ENCODE data around the gene HAND2. TPM values are rescaled to one million over a fixed set of nuclear protein-coding genes. Genes with fewer than 3 reads are reported as not detected.

The HAND2 gene
- total and polyA plus RNA-seq, 10 donors, result 0.80 to 6.3 (median 1.8) TPM

- TF ChIP-seq CTCF (IDR thresholded peaks at IDR 0.05 in 8 of 11, conservative IDR thresholded peaks at IDR 0.05 in 3 of 11), result no peak
- TF ChIP-seq POLR2AphosphoS5 (IDR thresholded peaks at IDR 0.05), result peak in 1 of 3 donors; percentile 55
- TF ChIP-seq POLR2A (IDR thresholded peaks at IDR 0.05), result no peak
- peak overlapping the region in 2 of 8 donors; percentile 33 to 37 for H3K4me3 ChIP-seq
- peaks cover 0 to 56% (median 36%) of the 10 kb centered on the region in 6 donors for H3K4me1 ChIP-seq
- intact Hi-C loops (cut with DNase I; ENCODE audit: low total_unique reads), result no loop called here
- WGBS, 5 donors, result 19 to 21% (median 20%) methylated on average over 31 of the region's 31 CpGs
- H3K9me3 ChIP-seq, result no peaks in the 10 kb centered on the region
- H3K36me3 ChIP-seq, result no peaks in the 10 kb centered on the region
- peak overlapping the region in 2 of 8 donors; percentile 55 to 65 for H3K27ac ChIP-seq
- H3K27me3 ChIP-seq (replicated peaks in 1 of 7), result peaks cover 15 to 100% (median 97%) of the 10 kb centered on the region in 7 donors
- DNase-seq, result peak; percentile 62
Observed at GRCh38 chr4:173519111-173520101, 10.6 kb downstream of the HAND2 start.

DNA sequence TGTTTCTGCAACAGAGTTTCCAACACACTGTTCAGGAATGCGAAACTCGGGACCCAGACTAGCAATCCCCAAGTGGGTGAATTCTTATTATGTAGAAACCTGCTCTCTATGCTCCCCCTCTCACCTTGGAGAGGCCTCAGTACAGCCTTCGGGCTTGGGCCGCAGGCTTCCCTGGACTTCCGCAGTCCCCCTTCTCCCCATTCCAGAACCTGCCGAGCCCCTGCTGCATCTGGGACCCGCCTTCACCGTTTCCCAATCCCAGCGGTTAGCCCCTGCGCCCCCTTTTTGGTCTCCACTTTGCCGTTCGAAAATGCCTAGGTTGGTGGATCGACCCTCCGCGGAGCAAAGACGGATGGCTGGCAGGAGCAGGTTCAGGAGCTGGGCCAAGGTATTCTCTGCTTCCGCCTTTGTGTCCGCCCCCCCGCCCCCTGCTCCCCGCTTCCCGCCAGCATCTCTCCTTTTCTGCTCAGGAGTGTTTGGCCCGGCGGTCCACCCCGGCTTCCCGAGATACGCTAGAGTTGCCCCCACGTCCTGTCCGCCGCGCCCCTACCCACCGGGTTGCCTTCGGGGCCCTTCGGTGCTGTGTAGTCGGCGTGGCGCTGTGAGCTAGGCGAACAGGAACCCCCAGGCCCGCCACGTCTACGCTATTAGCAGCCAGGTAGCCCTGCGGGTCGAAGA is 11.5 kb downstream of the HAND2 start:
- H3K4me3 ChIP-seq, result peak overlapping the region in 2 of 8 donors; percentile 33 to 37
- H3K27ac ChIP-seq, result peak overlapping the region in 3 of 8 donors; percentile 21 to 65 (median 55)
- H3K9me3 ChIP-seq, result no peaks in the 10 kb centered on the region
- intact Hi-C loops (cut with DNase I; ENCODE audit: low total_unique reads), result no loop called here
- H3K27me3 ChIP-seq (replicated peaks in 1 of 7), result peaks cover 15 to 100% (median 91%) of the 10 kb centered on the region in 7 donors
- 9 to 13% (median 11%) methylated on average over 34 to 42 of the region's 42 CpGs for WGBS, 5 donors
- no peaks in the 10 kb centered on the region for H3K36me3 ChIP-seq
- peaks cover 0 to 55% (median 36%) of the 10 kb centered on the region in 6 donors for H3K4me1 ChIP-seq
- no peak for TF ChIP-seq POLR2A (IDR thresholded peaks at IDR 0.05)
- no peak for TF ChIP-seq POLR2AphosphoS5 (IDR thresholded peaks at IDR 0.05)
- no peak for TF ChIP-seq CTCF (IDR thresholded peaks at IDR 0.05 in 8 of 11, conservative IDR thresholded peaks at IDR 0.05 in 3 of 11)
- DNase-seq, result no peak

DNA sequence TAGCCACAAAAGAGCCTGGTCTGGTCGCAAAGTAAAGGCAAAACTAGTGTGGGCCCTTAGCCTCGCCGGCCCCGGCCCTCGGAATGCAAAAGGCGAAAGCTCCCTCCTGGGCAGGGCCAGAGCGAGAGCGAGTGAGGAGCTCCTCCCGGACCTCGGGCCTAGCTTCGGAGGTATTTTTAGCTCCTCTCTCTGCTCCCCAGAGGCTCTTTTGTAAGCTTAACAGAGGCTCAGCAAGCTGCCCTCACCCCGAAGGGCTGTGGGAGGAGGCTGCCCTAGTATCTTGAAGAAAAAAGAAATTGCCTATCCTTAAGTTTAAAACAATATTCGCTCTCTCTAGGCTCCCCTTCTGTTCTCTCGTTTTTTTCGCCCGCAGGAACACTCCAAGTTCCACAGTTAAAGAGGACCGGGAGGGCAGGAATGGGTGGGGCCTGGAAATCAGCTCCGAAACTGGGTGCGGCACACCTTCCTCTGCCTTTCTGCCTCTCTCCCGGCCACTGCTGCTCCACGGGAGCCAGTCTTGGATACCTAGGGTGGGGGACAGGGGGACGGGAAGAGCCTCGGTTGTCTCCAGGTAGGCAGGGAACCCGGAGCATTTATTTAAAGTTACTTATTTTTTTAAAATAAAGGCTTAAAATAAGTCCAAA is 12.1 kb downstream of the HAND2 start:
- H3K4me3 ChIP-seq, result peak overlapping the region in 2 of 8 donors; percentile 33 to 37
- H3K4me1 ChIP-seq, result peaks cover 0 to 50% (median 35%) of the 10 kb centered on the region in 6 donors
- H3K36me3 ChIP-seq, result no peaks in the 10 kb centered on the region
- H3K9me3 ChIP-seq, result no peaks in the 10 kb centered on the region
- WGBS, 5 donors, result 12 to 19% (median 17%) methylated on average over 16 to 24 of the region's 24 CpGs
- H3K27me3 ChIP-seq (replicated peaks in 1 of 7), result peaks cover 15 to 100% (median 89%) of the 10 kb centered on the region in 7 donors
- TF ChIP-seq CTCF (IDR thresholded peaks at IDR 0.05 in 8 of 11, conservative IDR thresholded peaks at IDR 0.05 in 3 of 11) (no peak), POLR2A (IDR thresholded peaks at IDR 0.05) (no peak), POLR2AphosphoS5 (IDR thresholded peaks at IDR 0.05) (peak in 1 of 3 donors; percentile 27)
- H3K27ac ChIP-seq, result peak overlapping the region in 4 of 8 donors; percentile 15 to 65 (median 38)
- no peak for DNase-seq
- intact Hi-C loops (cut with DNase I; ENCODE audit: low total_unique reads), result no loop called here
